LNCaP clone FGC (cell line): ENCODE data around the gene CHST3.
"Not testable (repeated sequence)": the region's sequence is repeated elsewhere in the genome, so short reads cannot be mapped to it uniquely, and the experiment has no call there.

ENCODE experiments used
- DNase-seq: peaks from one replicate; pipeline ENCODE4 v3.0.0-alpha.2; 2011; ENCODE audit warnings: low read depth
- H3K4me3 ChIP-seq: 2 replicates; pipeline ENCODE4 v1.5.1; 2011; ENCODE audit warnings: mild to moderate bottlenecking, low read depth, low read length, control low read depth
- CTCF ChIP-seq: IDR thresholded peaks from 2 replicates; pipeline ENCODE4 v1.5.1; 2012; ENCODE audit warnings: mild to moderate bottlenecking; ENCODE audit not compliant: control insufficient read depth, insufficient read depth; ENCODE audit errors: extremely low read depth

CHST3 gene

GRCh38 chr10:71973777-71974488 lies 9.7 kb downstream of the CHST3 start:
- DNase-seq: no peak
- no peak overlapping the region for H3K4me3 ChIP-seq
- no peak for TF ChIP-seq CTCF

GRCh38 chr10:71974489-71975021 lies 10.4 kb downstream of the CHST3 start:
- no peak overlapping the region for H3K4me3 ChIP-seq
- DNase-seq: no peak
- TF ChIP-seq CTCF: no peak

- DNase-seq: no peak
- no peak for TF ChIP-seq CTCF
- H3K4me3 ChIP-seq: no peak overlapping the region
These were observed 11.1 kb downstream of the CHST3 start for GRCh38 chr10:71975087-71975870.

- TF ChIP-seq CTCF: no peak
- H3K4me3 ChIP-seq: no peak overlapping the region
- DNase-seq: no peak
These were observed 11.9 kb downstream of the CHST3 start for GRCh38 chr10:71975871-71976725.

GRCh38 chr10:71977614-71977903 lies 13.4 kb downstream of the CHST3 start:
- not testable (repeated sequence) for H3K4me3 ChIP-seq, DNase-seq

GRCh38 chr10:71978476-71978875 lies 14.3 kb downstream of the CHST3 start:
- no peak for DNase-seq
- no peak for TF ChIP-seq CTCF
- H3K4me3 ChIP-seq: no peak overlapping the region
